ENCODE results near the gene PTDSS2. TPM values are rescaled to one million over a fixed set of nuclear protein-coding genes. Genes with fewer than 3 reads are reported as not detected.
A peak's percentile ranks its signal among the peaks of the same experiment; 100 is the strongest.

Gene PTDSS2
- total and polyA plus RNA-seq, 2 donors (not counting 1 experiment from before 2014, with no cell fraction given): 22.1 to 29.0 TPM

DNA sequence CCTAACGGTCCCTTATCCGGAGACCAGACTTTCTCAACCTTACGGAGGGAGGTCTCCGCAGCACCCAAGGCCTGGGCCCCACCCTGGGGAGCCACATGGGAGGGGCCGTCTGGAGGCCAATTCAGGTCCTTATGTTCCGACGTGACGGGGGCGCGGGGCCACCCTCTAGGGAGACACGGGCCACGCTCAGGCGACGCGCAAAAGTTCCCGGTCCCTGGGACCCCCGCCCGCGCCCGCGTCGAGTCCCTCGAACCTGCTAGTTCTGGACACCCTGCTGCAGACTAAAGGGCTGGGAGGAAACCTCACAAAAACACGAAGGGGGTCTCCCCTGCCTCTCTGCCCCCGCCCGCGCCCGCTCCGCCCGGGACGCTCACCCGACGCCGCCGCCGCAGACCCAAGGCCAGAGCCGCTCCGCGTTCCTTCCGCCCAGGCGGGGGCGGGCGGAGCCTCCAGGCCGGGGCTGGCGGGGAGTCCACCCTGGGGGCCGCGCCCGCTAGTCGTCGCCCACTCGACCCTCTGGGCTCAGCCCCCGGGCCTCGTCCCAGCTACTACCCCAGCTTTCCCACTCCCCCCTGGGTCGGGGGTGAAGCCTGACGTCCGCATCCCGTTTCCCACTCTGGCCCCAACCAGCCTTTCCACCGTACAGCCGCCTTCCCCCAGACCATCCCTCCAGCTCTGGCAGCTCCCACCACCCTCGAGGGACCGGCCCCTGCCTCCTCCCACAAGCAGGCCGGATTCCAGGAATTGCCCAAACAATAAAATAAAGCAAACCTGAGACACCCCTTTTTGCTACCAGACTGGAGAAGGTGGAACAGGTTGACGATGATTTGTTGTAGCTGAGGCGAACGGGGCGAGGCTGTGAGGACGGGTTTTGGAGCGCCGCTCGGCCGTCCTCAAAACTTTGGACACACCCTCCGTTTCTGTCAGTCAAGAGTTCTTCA is 54.2 kb downstream of the PTDSS2 start:
- DNase-seq (peak; percentile 42), ATAC-seq (ENCODE audit: low read depth) (no peak)
- intact Hi-C loops (cut with micrococcal nuclease): no loop called here
- POLR2A ChIA-PET: no interaction called here
- peaks cover 0 to 24% of the 10 kb centered on the region in 2 experiments for H3K36me3 ChIP-seq (replicated peaks in 1 of 2; ENCODE audit: control extremely low read depth in 1 of 2, control insufficient read depth in 1 of 2, extremely low read depth in 1 of 2, insufficient read depth in 2 of 2, low read length in 1 of 2)
- peak overlapping the region; percentile 29 for H2AFZ ChIP-seq (ENCODE audit: insufficient read depth, low read depth, low read length, poor library complexity, severe bottlenecking)
- peak overlapping the region; percentile 100 for H3K4me2 ChIP-seq (replicated peaks; ENCODE audit: low read depth, low read length, poor library complexity, severe bottlenecking)
- Mint-ChIP-seq H3K4me1 (peaks cover 42% of the 10 kb centered on the region), H3K27me3 (no peaks in the 10 kb centered on the region), H3K4me3 (peak overlapping the region; percentile 71), H3K27ac (peak overlapping the region; percentile 75), H3K9me3 (ENCODE audit: insufficient read depth) (no peaks in the 10 kb centered on the region)
- H3K4me3 ChIP-seq (ENCODE audit: control extremely low read depth in 1 of 5, extremely low read depth in 1 of 5, insufficient read depth in 1 of 5, low read depth in 2 of 5, low read length in 4 of 5): peak overlapping the region in 3 of 5 experiments; percentile 18 to 38 (median 33)
- H3K27me3 ChIP-seq (replicated peaks in 1 of 4; ENCODE audit: control extremely low read depth in 1 of 4, control insufficient read depth in 3 of 4, insufficient read depth in 4 of 4, low read length in 3 of 4): peaks cover 0 to 10% (median 0%) of the 10 kb centered on the region in 4 experiments
- peak overlapping the region in 1 of 2 donors; percentile 36 for H3K27ac ChIP-seq (ENCODE audit: low read length in 2 of 2)
- WGBS (ENCODE audit: insufficient coverage): 19% methylated on average over 70 of the region's 72 CpGs
- peaks cover 54% of the 10 kb centered on the region for H4K20me1 ChIP-seq (ENCODE audit: control insufficient read depth, insufficient read depth, low read length, poor library complexity, severe bottlenecking)
- peaks cover 28 to 49% of the 10 kb centered on the region in 2 donors for H3K4me1 ChIP-seq (ENCODE audit: control insufficient read depth in 2 of 2, insufficient read depth in 2 of 2, low read length in 2 of 2)
- H3K9ac ChIP-seq (ENCODE audit: low read length): peak overlapping the region; percentile 51
- peaks cover 0 to 2% (median 0%) of the 10 kb centered on the region in 3 donors for H3K9me3 ChIP-seq (ENCODE audit: control extremely low read depth in 1 of 3, control insufficient read depth in 2 of 3, insufficient read depth in 1 of 3, low read length in 2 of 3)
- no peak for TF ChIP-seq EZH2 (IDR thresholded peaks at IDR 0.05; ENCODE audit: borderline replicate concordance, insufficient read depth, low read depth, low read length, poor library complexity, severe bottlenecking)
- TF ChIP-seq, protein P1, sequence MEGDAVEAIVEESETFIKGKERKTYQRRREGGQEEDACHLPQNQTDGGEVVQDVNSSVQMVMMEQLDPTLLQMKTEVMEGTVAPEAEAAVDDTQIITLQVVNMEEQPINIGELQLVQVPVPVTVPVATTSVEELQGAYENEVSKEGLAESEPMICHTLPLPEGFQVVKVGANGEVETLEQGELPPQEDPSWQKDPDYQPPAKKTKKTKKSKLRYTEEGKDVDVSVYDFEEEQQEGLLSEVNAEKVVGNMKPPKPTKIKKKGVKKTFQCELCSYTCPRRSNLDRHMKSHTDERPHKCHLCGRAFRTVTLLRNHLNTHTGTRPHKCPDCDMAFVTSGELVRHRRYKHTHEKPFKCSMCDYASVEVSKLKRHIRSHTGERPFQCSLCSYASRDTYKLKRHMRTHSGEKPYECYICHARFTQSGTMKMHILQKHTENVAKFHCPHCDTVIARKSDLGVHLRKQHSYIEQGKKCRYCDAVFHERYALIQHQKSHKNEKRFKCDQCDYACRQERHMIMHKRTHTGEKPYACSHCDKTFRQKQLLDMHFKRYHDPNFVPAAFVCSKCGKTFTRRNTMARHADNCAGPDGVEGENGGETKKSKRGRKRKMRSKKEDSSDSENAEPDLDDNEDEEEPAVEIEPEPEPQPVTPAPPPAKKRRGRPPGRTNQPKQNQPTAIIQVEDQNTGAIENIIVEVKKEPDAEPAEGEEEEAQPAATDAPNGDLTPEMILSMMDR (IDR thresholded peaks at IDR 0.05): no peak
- H3K79me2 ChIP-seq (ENCODE audit: control insufficient read depth, insufficient read depth, low read length): peaks cover 46% of the 10 kb centered on the region
- CTCF ChIA-PET: no interaction called here

DNA sequence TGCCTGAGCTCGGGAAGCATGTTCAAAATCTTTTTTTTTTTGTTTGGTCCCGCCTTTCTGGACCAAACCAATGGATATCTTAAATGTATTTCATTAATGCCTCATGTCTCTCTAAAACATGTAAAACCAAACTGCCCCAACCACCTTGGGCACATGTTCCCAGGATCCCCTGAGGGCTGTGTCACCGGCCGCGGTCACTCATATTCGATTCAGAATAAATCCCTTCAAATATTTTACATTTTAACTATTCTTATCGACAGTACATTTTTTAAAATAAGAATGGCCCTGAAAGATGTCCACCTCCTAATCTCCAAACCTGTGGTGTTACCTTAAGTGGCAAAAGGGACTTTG is 54.9 kb downstream of the PTDSS2 start:
- POLR2A ChIA-PET: no interaction called here
- ATAC-seq (ENCODE audit: low read depth): no peak
- no peak overlapping the region for H3K27ac ChIP-seq (ENCODE audit: low read length in 2 of 2)
- Mint-ChIP-seq H3K27me3 (no peaks in the 10 kb centered on the region), H3K4me3 (peak overlapping the region; percentile 71), H3K27ac (peak overlapping the region; percentile 75), H3K9me3 (ENCODE audit: insufficient read depth) (no peaks in the 10 kb centered on the region), H3K4me1 (peaks cover 42% of the 10 kb centered on the region)
- WGBS (ENCODE audit: insufficient coverage): 60% methylated on average over 2 of the region's 7 CpGs
- peaks cover 0 to 10% (median 0%) of the 10 kb centered on the region in 4 experiments for H3K27me3 ChIP-seq (replicated peaks in 1 of 4; ENCODE audit: control extremely low read depth in 1 of 4, control insufficient read depth in 3 of 4, insufficient read depth in 4 of 4, low read length in 3 of 4)
- TF ChIP-seq EZH2 (IDR thresholded peaks at IDR 0.05; ENCODE audit: borderline replicate concordance, insufficient read depth, low read depth, low read length, poor library complexity, severe bottlenecking): no peak
- TF ChIP-seq, protein P1 (IDR thresholded peaks at IDR 0.05): no peak
- peak overlapping the region; percentile 51 for H3K9ac ChIP-seq (ENCODE audit: low read length)
- H3K4me1 ChIP-seq (ENCODE audit: control insufficient read depth in 2 of 2, insufficient read depth in 2 of 2, low read length in 2 of 2): peaks cover 28 to 49% of the 10 kb centered on the region in 2 donors
- H3K36me3 ChIP-seq (replicated peaks in 1 of 2; ENCODE audit: control extremely low read depth in 1 of 2, control insufficient read depth in 1 of 2, extremely low read depth in 1 of 2, insufficient read depth in 2 of 2, low read length in 1 of 2): peaks cover 0 to 17% of the 10 kb centered on the region in 2 experiments
- DNase-seq: peak; percentile 16
- CTCF ChIA-PET: interaction anchor here (2.0 to 2.1 kb wide), 2 partner anchors 13 to 56 kb away, joined by 6 to 10 read pairs; no protein-coding TSS in a partner anchor
- peak overlapping the region; percentile 100 for H3K4me2 ChIP-seq (replicated peaks; ENCODE audit: low read depth, low read length, poor library complexity, severe bottlenecking)
- H4K20me1 ChIP-seq (ENCODE audit: control insufficient read depth, insufficient read depth, low read length, poor library complexity, severe bottlenecking): peaks cover 48% of the 10 kb centered on the region
- H3K4me3 ChIP-seq (ENCODE audit: control extremely low read depth in 1 of 5, extremely low read depth in 1 of 5, insufficient read depth in 1 of 5, low read depth in 2 of 5, low read length in 4 of 5): peak overlapping the region in 1 of 5 experiments; percentile 33
- H3K9me3 ChIP-seq (ENCODE audit: control extremely low read depth in 1 of 3, control insufficient read depth in 2 of 3, insufficient read depth in 1 of 3, low read length in 2 of 3): peaks cover 0 to 2% (median 0%) of the 10 kb centered on the region in 3 donors
- no peak overlapping the region for H2AFZ ChIP-seq (ENCODE audit: insufficient read depth, low read depth, low read length, poor library complexity, severe bottlenecking)
- intact Hi-C loops (cut with micrococcal nuclease): no loop called here
- peaks cover 48% of the 10 kb centered on the region for H3K79me2 ChIP-seq (ENCODE audit: control insufficient read depth, insufficient read depth, low read length)

All from B cell (primary cell).